HG02759 (cell line): ENCODE results near the gene ISG20L2.

ENCODE experiments used
- ATAC-seq: cut with Tn5 transposase; IDR thresholded peaks from one replicate; pipeline ENCODE4 v1.9.1; 2021; ENCODE audit warnings: mild to moderate bottlenecking, moderate library complexity; ENCODE audit not compliant: unreplicated experiment

The ISG20L2 gene

DNA sequence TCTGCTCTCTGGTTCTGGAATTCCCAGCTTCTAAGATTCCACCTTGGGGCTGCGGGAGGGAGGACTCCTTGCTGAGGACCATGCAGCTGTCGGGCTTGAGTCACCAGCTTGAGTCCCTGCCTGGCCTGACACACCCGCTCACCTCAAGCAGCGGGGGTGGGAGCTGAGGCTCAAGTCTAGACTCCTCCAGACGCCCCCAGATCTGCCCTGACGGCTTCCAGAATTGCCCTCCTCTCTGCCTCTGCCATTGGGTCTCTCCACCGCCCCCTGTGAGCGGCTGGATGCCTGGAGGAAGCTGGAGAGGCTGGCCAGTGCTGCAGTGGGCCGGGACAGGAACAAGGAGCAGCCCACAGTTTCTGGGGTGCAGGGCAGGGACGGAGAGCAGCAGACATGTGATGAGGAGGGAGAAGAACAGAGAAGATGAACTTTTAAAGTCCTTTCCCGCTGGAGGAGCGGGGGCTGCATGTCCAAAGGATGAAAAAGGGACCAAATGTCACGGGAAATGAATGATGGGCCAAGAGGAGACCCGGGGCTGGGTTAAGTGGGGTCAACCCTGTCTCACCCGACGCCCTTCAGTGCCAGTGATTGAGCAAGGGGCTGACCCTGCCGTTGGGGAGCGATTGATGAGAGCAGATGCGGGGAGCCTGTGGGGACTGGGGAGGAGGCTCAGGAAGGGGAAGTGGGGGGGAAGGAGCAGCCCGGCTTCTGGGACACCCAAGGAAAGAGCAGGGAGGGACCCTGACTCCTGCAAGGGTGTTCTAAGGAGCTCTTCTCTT lies 36.7 kb downstream of the ISG20L2 start:
- ATAC-seq, result no peak

DNA sequence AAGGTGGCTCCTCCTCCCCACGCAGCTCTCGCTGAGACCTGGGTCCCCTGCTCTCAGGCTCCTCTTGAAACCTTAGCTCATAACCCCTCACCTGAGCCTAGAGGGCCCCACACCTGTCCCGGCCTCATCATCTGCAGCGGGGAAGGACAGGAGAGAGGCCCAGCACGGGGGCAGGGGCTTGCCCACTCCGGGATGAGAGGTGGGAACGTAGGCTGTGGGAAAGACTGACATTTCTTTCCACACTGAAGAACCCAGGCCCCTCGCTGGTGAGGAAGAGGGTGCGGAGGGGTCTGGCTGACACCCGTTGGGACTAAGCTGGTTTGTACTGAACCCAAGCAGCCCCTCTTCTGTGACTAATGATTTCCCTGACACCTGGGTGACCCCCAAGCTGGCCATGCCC lies 37.4 kb downstream of the ISG20L2 start:
- no peak for ATAC-seq

DNA sequence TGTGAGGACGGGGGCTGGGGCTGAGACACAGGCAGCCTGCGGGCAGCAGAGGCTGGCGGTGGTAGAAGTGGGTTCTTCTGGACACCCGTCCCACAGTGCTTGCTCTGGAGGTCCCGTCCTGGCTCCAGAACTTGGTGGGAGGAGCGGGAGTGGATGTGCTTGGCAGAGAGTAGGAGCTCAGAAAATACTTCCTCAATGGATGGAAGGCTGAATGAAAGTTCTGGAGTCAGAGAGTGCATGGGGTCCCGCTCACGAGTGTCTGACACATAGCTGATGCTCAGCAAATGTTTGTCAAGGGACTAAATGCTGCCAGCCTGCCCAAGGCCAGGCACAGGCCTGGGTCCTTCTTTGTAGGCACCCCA lies 37.9 kb downstream of the ISG20L2 start:
- ATAC-seq, result no peak

DNA sequence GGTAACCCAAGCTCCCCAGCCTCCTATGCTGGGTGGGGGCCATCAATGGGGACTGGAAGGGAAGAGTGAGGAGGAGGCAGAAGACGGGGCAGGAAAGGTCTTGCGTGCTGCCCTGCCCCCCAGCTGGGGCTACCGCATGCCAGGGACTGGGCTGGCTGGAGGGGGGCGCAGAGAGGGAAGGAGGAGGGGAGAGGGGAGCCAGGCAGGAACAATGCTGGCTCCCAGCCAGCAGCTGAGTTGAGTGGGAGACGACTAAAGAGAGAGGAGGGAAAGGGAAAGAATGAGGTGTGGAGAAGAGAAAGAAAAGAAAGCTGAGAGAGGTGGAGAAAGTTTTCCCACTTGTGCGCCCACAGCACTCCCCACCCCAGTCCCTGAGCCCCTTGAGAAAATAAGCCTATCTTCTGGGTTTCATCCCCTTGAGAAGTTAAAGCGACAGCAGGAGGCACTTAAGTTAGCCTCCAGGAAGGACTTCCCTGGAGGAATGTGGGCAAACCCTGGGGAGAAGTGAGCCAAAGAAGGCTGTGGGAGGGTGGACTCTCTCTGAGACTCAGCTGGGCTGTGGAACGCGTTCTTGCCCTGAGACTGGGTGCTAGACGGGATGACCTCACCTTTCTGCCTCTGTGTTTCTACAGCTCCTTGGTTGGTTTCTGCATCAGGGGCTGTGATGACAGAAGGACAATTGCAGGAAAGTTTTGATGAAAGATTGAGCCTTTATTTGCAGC lies 38.5 kb downstream of the ISG20L2 start:
- ATAC-seq, result no peak

DNA sequence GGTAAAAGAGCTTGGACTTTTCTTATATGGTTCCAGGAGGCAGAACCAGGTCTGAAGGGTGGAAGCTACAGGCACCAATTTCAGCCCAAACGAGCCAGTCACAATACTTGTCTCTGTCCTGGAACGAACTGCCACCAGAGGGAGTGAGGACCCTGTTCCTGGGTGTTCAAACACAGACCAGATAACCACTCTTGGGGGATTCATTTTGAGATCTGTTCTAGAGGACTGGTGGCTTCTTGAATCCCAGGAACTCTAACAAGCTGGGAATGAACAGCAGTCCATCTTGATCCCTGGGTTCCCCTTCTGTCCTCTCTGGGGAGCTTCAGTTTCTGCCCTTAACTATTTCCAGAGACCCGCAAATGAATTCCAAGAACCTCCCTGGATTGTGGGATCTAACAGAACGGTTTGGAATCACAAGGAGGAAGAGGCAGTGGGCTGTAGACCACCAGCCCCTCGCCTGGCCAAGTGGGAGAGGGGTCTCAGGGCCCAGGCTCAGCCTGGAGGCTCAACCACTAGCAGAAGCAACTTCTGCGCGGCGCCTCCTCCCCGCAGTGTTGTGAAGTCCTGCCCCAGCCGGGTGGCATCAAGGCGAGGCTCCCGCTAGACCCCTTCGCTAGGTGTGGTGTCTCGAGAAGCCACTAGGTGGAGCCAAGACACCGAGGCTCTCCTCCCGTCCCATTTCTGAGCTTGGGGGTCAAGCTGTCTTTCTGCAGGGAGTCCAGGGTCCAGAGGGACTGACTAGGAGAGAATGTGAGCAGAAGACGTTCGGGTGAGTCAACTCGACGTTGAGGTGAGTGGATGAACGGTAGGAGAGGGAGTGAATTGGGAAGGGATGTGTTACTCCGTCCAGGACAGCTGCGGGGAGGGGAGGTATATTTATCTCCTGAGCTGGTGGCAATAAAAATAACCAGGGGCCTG lies 39.3 kb downstream of the ISG20L2 start:
- ATAC-seq, result no peak

DNA sequence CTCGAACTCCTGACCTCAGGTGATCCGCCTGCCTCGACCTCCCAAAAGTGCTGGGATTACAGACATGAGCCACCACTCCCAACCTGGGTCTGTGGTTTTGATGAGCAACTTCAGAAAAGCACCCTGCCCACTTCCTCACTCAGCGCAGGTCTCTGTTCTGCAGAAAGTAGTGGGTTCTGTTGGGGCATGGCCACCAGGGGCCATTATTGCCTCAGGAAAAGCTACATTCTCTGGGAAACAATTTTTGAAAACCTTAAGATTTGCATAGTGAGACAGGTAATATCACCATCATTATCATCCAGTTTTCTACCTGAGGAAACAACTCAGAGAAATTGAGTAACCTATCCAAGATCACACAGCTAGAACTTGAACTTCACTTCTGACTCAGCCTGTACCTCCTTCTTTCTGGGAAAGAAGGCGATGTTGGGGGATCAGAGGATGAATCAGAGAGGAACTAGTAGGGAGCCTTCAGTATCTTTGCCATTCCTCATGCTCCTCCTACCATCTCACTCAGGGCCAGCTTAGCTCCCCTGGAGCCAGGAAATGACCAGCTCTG lies 44.3 kb downstream of the ISG20L2 start:
- no peak for ATAC-seq

DNA sequence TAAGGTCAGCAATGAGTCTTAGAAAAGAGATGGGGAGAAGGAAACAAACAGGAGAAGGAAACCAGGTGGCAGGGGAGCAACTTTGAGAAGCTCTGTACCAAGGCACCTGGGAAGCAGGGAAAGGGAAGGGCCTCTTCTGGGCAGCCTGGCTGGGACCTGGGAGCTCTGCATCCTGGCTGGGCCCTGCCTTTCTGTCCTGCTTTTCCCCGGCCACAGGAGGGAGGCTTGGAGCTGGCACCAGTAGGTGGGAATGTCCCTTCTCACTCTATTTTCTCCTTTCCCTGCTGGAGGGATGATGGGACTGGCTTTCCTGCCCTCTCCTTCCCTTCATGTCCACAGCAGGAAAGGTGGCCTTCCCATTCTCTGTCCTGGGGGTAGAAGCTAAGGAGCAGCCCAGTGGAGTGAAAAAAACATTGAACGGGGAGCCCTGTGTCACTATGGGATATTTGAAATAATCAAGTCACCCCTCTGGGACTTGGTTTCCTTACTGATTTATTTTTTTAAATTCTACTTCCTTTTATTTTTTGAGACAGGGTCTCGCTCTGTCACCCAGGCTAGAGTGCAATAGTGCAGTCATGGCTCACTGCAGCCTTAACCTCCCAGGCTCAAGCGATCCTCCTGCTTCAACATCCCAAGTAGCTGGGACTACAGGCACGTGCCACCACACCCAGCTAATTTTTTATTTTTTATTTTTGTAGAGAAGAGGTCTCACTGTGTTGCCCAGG lies 46.2 kb downstream of the ISG20L2 start:
- ATAC-seq, result no peak

DNA sequence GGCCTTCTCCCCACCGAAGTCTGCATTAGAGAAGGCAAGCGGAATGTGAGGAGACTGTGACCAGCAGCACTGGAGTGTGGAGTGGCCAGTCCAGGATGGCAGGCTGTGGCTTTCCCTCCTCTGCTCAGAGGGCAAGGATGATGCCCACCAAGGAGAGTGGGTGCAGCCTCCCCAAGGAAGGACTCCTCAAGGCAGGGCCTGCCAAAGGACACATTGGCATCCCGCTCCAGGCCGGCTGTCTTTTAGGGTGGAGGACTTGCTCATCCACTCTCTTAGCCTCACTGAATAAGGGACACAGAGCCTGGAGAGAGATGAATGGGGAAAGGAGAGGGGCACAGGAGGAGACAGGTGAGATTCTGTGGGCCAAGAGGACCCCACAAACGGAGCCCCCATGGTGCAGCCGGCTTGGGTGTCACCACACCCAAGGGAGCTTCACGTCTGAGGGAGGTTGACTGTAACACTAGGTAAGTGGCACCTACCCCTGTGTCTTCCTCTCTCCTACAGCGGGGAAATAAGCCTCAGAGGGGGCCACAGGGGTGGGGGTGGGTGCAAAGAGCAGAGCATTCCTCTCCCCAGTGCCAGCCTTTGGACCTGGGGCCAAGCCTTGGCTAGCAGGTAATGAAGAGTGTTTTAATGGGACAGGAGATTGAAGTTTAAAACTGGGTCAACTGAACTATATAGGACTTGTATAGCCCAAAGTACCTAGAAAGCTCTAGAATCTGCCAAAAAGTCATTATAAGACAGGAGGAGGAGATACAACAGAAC lies 47.2 kb downstream of the ISG20L2 start:
- no peak for ATAC-seq

DNA sequence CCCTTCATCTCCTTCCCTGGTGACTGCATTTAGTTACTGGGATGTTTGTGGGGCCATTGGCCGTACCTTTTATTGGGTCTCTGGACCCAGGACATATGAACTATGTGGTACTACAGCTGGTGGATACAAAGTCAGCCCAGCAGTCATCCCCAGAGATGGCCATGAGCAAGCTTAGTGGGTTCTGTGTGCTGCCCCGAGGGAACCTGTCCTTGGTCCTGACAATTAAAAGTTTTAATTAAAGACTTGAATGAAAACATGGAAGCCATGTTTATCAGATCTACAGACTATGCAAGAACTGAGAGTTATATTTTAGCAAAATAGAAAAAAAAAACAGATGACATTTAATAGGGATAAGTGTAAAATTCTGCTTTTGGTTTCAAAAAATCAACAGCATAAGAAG lies 48.5 kb downstream of the ISG20L2 start:
- no peak for ATAC-seq

DNA sequence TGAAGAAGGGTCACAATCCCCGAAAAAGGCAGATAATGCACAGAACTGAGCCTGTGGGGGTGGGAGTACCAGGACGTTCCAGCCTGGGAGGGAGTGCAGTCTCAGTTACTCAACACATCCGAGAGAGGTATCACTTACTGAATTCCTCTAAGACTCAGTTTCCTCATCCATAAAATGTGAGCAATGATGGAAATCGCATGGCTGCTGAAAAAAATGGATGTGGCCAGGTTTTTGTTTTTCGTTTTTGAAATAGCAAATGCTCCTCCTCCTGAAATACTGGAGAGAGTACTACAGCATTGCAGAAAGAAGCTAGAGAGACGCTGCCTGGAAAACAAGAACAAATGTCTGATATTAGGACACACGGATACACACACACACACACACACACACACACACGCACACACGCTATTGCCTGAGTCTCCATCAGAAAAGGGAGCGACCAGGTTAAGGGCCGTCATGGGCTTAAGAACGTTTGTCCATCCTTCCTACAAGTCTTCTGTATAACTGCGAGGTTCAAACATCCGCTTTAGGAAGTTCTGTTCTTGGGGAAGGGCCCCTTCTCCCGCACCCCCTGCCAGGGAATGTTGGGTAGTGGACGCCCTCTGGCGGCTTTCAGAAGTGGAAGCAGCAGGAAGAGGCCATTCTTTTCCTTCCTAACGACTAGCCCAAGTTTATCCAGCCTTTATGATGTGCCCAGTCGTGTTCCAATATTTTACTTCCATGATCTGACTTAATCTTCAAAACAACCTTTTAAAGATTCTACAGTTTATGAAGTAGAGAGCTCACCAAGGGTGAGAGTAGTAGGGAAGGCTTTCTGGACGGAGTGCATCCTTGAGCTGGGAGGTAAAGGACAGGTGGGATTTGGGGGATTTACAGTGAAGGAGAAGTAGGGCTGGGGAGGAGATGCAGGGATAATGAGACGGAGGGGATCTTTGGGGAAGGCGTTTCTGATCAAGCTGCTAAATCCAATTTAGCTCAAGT lies 50.7 kb downstream of the ISG20L2 start:
- ATAC-seq, result no peak

DNA sequence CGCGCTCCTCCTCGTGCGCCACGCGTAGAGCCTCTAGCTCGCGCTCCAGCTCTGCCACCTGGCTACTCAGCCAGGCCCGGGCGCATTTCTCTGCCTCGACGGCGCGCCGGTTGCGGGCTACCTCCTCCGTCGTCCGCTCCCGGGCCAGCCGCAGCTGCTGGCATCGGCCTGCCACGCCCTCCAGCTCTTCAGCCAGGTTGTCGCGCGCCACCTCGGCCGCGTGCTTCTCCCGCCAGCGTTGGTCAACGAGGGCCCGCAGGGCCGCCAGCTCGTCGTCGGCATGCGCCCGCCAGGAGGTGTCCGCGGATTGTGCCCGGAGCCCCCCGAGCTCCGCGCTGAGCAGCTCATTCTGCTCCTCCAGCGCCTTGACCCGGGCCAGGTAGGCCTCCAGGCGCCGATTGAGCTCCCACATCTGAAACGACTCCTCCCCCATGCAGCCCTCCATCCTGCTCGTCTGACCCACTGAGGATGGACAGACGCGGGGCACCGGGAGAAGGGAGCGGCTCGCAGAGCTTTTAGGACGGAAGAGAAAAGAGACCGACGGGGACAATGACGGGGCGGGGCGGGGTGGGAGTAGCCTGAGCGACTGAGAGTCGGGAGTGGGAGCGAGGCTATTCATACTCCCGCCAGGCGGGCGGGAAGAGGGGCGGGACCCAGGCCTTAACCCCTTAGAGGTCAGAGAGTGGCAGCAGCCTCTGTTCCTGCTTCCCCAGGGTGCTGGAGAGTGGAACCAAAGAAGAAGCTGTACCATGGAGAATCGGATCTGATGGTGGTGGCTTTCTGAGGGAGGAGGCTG lies 51.5 kb downstream of the ISG20L2 start, which contains the start of gene NES:
TSS of gene NES (minus strand) at position 588 of the 796 bp plus-strand sequence. CDS start at position 445, 143 bp downstream.
- no peak for ATAC-seq

DNA sequence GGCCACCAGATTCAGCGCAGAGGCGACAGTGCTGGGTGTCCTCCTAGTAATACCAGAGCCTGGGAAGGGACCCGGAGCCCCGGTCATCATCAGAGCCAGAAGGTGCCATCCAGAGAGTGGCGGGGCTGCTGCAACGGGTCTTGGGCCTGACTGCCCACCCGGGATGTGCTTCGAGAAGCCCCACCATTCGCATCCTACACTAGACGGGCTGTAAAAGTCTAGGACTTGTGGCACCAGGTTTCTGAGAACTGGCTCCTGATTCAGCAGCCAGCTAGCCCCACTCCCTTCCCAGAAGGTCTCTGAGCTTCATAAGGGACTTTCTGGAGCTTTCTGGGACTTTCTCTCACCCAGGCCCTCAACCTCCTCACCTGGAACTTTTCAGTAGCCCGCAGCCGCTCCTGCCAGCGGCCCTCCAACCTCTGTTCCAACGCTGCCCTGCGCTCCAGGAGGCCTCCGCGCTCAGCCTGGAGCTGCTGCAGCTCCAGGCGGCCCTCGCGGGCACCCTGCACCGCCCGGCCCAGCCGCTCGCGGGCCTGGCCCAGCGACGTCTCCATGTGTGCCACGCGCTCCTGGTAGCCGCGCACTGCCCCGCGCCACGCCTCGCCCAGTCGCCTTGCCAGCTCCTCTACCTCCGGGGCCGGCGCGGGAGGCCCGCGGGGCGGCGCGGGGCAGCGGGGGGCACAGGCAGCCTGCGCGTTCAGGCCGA lies 52.3 kb downstream of the ISG20L2 start:
- no peak for ATAC-seq

DNA sequence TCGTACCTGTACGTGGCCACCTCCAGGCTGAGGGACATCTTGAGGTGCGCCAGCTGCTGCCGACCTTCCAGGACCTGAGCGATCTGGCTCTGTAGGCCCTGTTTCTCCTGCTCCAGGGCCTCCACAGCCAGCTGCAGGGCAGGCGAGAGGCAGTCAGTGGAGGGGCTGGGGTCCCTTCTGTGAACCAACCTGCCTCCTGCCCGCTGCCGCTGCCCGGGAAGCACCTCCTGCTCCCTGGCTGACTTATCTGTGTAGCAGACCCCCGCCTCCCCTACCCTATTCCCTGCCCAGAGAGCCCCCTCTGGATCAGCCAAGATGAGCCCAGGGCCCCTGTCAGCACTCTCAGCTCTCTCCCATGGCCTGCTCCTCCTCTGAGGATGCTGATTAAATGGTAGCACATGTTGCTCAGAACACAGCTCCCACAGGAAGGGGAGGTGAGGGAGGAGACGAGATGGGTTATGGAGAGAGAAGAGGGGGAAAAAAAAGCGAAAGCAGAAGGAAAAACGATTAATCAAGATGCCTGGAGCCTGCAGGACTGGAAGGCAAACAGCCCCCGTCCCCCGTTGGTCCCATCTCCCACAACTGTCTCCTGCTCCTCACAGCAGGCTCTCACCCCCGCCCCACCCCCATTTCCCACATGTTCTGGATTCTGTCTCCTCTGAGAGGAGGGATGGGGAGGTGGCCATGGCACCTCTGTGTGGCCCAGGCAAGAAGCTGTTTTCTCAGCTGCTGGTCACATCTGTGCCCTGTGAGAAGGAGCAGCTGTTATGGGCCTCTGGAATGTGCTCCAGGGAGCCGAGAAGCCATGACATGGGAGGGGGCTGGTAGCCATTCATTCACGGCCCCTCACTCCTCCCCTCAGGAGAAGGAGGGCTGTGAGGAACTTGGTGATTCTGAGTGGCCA lies 53.1 kb downstream of the ISG20L2 start:
- no peak for ATAC-seq

DNA sequence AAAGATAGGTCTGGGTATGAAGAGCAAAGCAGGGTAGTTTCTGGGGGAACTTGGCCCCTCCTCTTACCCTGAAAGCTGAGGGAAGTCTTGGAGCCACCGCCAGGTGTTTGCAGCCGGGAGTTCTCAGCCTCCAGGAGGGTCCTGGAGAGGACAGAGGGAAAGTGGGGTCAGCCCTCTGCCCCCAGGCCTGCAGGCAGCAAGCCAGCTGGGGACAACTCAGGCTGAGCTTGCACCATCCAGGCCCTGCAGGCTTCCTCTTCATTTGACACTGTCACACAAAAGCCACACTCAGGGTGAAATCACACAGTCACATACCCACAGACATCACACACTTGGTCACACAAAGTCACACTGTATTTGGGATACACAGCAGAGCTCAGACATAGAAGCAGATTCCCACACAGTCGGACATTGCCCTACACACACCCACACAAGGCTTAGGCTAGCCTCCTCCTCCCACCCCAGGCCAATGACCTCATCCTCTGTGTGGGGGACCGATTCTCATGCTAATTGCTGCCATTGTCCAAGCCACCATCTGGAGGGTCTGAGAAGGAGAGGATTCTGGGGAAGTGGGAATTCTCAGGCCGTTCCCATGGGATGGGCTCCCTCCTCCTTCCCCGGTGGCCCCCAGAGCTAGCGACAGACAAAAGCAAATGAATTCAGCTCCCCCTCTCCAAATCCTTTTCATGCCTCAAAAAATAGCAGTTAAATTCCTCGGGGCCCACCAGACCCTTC lies 55.0 kb downstream of the ISG20L2 start:
- ATAC-seq, result no peak
